Femur (tissue), 1 donor: ENCODE results near the gene CRADD.
A peak's percentile ranks its signal among the peaks of the same experiment; 100 is the strongest.
"Not testable (repeated sequence)": the region's sequence is repeated elsewhere in the genome, so short reads cannot be mapped to it uniquely, and the experiment has no call there.

Source experiments
- DNase-seq: peaks from one replicate; pipeline ENCODE4 v3.0.0-alpha.2; 2017

CRADD gene

DNA sequence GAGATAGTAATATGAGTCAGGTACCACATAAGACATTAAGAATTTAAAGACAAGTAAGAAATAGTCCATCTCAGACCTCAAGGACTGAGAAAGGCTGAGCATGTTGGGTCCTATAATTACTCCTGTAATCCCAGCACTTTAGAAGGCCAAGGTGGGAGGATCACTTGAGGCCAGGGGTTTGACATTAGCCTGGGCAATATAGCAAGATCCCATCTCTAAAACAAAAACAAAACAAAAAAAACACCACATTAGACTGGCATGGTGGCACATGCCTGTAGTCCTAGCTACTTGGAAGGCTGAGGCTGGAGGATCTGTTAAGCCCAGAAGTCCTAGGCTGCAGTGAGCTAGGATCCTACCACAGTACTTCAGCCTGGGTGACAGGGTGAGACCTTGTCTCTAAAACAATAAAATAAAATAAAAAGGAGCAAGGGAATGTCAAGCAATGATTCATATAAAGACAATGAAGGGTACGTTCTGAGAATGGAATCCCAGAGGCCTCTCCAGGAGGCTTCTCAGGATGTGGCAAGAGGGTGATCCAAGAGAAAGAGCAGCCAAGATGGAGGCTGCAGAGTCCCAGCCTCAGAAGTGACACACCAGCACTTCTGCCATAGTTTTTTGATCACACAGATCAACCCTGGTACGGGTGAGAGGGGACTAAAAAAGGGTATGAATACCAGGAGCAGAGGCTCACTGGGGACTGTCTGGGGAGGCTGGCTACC lies 206.4 kb downstream of the CRADD start:
- no peak for DNase-seq

GRCh38 chr12:93884794-93885460 lies 207.8 kb downstream of the CRADD start:
- no peak for DNase-seq

DNA sequence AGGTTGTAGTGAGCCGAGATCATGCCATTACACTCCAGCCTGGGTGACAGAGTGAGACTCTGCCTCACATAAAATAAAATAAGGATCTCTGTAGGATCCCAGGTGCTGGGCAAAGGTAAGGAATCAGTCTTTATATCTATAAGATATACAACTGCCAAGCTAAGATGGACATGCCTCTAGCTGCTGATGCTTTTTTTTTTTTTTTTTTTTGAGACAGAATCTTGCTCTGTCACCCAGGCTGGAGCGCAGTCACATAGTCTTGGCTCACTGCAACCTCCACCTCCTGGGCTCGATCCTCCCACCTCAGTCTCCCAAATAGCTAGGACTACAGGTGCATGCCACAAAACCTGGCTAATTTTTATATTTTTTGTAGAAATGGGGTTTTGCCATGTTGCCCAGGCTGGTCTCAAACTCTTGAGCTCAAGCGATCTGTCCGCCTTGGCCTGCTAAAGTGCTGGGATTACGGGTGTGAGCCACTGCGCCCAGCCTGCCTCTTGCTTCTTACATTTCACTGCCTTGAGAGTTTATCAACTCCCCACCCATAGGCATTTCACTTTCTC lies 208.9 kb downstream of the CRADD start:
- not testable (repeated sequence) for DNase-seq

GRCh38 chr12:93886533-93887511 lies 209.6 kb downstream of the CRADD start:
- DNase-seq: no peak

- no peak for DNase-seq
These were observed 211.8 kb downstream of the CRADD start for GRCh38 chr12:93888964-93889363.

- peak; percentile 51 for DNase-seq
These were observed 212.5 kb downstream of the CRADD start for GRCh38 chr12:93889516-93890212.

DNA sequence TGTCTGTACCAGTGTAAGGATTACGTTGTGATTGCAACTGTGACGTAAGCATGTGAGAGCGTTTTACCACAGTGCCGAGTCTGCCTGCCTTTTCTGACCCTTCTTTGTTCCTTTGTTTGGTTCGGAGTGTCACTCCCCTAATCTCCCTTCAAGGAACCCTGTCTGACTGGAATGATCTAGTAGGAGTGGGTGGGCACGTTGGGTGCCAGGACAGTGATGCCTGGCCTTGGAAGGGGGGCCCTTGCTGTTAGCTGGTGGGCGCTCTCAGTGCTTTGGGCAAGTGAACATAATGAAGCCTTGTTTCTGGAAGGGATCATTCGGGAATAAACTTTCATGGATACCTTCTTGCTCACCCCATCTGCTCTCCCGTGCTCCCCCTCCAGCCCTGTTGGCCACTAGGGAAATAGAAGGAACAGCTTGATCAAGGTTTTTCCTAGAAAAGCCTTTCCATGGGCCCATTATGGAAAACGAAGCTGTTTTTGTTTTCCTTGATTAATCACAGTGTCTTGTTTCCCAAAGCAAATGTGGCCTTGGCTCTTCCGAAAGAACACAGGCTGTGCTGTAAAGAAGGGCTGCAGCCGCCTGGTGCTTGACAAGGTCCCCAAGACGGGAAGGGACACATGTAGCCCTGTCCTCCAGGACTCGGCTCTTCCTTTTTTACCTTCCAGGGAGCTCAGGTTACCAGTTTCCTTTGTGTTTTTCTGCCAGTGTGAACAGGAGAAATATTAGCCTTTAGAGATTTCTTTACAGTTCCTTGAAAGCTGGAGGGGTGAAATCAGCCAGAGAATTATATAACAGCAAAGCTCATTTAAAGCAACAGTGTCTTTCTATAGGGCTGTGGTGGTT lies 215.5 kb downstream of the CRADD start:
- DNase-seq: peak; percentile 49

- DNase-seq: peak; percentile 94
These were observed 217.4 kb downstream of the CRADD start for GRCh38 chr12:93894391-93895088.

DNA sequence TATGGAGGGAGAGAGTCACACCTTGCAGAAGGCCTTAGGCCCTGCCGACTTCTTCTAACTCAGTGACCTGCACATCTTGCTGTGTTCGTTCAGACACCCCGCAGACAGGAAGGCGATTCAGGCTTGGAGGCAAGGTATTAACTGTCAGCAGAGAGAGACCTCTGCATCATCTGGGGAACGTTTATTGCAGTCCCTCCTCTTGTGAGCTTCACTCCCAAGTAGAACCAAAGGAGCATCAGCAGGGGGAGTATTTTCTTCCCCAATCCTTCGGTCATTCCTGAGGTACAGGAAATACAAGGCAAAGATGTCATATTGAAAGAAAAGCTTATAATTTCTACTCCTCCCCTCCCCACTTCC lies 217.9 kb downstream of the CRADD start:
- DNase-seq: no peak

DNA sequence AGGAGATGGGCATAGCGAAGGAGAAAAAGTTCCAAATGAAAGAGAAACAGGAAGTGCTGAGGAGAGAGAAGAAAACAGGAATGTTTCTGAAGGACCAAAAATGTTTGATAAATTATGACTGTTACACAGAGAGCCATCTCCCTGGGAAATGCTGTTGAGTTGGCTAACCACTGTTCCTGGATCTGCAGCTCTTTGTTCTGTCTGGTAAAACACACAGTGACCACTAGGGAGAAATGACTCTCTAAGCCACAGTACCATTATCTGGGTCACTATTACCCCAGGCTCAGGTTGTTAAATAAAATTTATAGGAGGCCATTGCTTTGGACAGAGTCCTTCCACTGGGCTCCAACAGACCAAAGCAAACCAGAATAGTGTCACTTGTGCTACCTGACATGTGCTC lies 219.3 kb downstream of the CRADD start:
- DNase-seq: no peak

DNA sequence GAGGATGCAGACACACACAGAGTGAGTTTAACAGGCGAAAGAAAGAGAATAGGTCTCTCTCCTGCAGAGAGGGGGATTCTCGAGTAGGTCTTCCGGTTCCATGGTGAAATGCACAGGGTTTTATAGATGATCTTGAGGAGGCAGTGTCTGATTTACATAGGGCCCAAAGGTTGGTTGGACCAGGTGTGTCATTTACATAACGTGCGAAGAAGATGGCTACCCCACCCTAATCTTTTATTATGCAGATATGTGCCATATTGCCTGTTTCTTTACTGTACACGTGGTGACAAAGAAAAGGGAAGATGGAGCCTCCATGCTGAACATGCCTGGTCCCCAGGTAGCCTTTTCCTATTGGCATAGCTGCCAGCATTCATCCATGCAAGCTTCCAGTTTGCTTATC lies 219.8 kb downstream of the CRADD start:
- DNase-seq: no peak

- no peak for DNase-seq
These were observed 224.6 kb downstream of the CRADD start for GRCh38 chr12:93901739-93902138.

DNA sequence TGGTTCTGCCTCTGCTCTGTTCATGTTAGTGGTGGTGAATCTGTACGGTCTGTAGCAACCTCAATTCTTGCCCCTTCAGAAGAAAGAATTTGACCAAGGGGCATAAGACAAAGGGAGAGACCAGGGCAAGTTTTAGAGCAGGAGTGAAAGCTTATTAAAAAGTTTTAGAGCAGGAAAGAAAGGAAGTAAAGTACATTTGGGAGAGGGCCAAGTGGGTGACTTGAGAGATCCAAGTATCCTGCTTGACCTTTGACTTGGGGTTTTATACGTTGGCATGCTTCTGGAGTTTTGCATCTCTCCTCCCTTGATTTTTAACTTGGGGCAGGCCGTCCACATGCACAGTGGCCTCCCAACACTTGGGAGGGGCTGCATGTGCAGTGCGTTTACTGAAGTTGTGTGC lies 225.0 kb downstream of the CRADD start:
- DNase-seq: no peak

DNA sequence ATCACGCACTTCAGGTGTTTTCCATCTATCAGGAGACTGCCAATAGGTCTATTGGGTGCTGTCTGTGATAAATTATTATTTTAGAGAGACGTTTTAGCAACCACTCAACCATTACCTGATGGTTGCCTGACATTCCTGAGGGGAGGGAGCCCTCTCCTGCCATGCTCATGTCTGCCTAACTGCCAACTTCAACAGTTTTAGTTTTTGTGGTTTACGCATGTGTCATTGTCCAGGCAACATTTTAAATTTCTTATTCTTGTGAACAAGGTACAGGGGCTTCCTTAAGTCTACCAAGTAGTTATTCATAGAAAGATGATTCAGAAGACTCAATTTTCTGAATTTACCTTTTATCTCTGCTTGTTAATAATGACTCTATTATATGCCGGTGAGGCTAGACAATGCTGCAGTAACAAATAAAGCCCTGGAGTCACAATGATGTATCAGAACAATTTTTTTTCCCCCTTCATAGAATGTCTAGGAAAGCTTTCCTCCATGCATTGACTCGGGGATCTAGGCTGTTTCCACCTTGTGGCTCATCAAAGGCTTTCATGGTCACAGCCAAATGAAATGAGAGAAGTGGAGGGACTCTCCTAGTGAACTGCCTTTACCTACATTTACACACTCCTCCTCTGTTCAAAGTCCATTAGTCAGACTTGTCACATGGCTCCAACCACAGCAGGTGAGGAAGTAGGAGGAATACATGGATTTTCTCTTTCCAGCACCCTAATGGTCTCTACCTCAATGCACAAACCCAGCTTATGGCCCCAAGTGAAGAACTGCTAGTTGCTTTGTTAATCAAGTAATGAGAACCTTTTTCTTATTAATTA lies 225.8 kb downstream of the CRADD start:
- no peak for DNase-seq

- DNase-seq: no peak
These were observed 226.9 kb downstream of the CRADD start for GRCh38 chr12:93904124-93904523.

GRCh38 chr12:93908264-93908663 lies 231.1 kb downstream of the CRADD start:
- no peak for DNase-seq

DNA sequence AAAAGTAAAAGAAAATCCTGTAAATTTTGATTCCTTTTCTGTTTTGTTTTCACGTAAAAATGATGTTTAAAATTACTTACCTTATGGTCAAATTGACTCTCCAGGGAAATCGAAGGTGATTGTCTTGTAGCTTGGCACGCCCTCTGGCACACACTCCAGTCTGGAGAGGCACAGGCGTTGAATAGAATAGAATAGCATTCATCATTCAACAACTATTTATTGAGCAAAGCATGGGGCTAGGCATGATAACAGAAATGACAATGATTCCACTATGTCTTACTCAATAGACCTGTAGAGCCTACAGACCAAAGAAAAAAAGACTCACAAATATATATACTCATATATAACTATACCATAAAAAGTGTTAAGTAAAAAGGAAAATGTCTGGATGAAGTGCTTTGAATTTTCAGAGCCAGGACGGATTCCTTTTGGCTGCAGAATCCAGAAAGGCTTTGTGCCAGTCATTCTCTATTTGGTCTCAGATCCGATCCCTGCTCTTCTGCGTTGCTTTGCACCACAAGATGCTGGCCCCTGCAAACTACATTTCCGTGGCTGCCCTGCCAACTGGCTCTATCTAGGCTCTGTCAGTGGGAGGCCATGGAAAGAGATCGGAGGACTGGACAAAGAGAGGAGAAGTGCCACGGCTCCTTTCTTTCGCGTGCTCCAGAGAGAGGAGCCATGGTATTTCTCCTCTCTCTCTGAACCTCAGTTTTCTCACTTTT lies 231.8 kb downstream of the CRADD start:
- DNase-seq: peak; percentile 80

- DNase-seq: no peak
These were observed 234.2 kb downstream of the CRADD start for GRCh38 chr12:93911396-93911795.

- DNase-seq: no peak
These were observed 235.0 kb downstream of the CRADD start for GRCh38 chr12:93912086-93912733.
